Fibroblast of skin of scalp (primary cell): ENCODE results near the gene MCM3.
A peak's percentile ranks its signal among the peaks of the same experiment; 100 is the strongest.

Source experiments
- DNase-seq: peaks from one replicate; pipeline ENCODE4 v3.0.0-alpha.2; 2013

MCM3 gene

DNA sequence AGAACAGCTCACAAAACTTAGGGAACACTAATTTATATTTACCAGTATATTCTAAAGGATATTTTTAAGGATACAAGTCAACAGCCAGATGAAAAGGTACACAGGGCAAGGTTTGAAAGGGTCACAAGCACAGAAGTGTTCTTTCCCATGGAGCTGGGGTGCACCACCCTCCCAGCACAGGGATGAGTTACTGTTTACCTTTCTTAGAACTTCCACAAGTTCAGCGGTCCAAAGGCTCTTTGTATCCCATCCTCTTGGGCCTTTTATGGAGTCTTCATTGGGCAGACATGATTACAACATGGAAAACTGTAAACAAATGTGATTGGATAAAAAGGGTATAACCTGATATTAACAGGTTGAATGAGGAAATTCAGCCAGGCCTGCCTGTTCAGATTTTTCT is 39.1 kb downstream of the MCM3 start:
- no peak for DNase-seq

DNA sequence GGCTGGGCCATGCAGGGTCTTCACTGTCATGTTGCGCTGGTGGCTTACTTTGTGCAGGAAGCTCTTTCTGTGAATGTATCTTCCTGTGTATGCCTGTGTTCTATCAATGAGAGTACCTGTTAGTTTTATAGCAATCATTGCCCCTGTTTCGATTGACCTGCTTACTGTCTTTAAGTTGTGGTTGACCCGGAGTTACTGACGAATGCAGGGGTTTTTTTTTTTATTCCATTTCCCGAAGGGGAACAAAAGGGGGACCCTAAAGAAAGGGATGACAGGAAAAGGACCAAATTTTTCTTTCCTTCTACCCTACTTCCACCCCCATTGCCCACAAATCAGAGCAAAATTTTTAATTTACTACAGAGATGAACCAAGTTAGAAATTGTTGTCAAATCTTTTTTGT is 40.1 kb downstream of the MCM3 start, which contains the start of gene IL17F:
TSS of gene IL17F (minus strand) at position 101 of the 400 bp plus-strand sequence. CDS start at position 30, 71 bp downstream.
- no peak for DNase-seq

DNA sequence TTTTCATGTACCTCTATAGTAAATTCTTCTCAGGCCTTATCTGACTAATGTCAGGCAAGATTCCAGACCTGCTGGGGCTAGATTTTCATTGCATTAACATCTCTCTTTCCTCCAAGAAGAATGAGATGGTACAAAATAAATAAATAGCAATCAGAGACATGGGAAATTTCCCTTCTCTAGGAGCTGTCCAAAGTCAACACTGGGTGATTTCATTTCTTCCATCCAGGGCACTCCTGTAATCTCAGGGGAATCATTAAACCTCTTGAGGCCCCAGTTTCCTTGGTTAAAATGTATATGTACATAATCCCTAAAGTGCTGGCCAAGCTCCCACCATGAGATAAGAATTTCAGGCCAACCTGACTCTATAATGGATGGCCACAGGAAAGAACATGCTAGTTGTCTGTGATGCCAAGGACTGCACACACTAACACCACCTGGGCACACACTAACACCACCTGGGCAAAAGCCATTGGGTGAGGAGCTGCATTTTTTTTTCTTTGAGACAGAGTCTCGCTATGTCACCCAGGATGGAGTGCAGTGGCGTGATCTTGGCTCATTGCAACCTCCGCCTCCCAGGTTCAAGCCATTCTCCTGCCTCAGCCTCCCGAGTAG is 41.2 kb downstream of the MCM3 start:
- DNase-seq: no peak

DNA sequence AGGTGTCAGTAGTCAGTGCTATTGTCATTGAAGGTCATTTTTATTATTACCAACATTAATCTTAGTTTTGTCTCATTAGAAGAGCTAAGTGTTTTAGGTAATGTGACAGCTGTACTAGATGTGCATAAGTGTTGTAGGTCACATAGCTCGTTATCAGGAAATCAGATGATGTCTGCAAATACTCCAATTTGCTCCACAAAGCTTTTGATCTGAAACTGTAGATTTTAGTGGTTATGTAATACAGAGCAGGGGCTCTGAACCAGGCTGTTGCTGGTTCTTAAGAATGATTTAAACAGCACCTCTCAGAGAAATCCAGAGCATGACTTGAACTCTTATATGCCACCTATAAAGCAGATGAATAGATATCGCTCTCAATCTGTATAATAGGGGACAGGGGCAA is 42.7 kb downstream of the MCM3 start:
- DNase-seq: no peak

DNA sequence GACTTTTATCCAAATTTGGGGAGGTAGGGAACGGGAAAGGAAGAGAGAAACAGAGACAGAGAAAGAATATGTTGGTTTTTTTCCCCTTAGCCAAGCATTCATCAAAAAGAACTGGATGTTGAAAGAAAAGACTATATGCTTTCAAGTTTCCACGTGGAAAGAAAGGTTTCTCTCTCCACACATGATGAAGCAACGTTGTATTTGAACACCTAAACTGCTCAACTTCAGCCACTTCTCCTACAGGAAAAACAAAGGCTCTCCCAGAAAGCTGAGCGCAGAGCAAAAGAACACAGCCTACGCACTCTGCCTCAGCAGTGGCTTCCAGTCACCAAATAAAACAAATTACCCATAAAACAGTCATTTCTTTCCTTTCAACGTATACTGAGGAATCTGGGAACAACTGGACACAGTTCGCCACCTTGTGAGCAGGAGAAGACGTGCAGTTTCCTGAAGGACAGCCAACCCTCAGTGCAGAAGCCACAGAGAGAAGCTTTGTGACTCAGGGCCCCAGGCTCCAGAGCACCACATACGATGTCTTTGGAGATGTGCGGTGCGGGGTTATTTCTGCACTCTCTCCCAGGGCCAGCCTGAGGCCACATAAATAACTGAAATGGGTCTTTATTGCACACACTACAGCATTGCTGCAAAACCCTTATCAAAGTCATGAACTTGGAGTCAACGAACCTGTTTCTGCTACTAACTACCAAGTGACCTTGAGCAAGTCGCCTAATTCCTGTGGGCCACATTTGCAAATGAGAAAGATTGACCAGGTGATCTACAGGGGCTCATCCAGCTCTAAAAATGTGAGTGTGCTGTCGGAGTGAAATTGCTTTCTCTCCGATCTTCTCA is 50.3 kb downstream of the MCM3 start:
- peak; percentile 61 for DNase-seq

DNA sequence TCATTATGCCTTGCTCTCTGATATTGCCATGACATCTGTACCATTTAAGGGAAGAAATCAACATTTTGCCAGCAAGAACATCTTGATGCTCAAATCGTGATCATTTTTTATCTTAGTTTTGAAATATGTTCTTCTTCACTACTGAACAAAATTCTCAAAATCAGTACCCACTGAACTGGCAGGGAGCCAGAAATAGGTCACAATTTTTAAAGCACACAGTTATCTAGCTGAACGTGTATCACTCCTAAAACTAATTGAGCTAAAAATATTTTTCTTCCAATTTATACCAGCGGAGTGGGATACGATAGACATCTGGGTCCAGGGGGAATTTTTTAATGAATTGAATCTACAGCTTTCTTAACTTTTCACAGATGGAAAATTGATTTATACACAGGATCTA is 51.5 kb downstream of the MCM3 start:
- no peak for DNase-seq

DNA sequence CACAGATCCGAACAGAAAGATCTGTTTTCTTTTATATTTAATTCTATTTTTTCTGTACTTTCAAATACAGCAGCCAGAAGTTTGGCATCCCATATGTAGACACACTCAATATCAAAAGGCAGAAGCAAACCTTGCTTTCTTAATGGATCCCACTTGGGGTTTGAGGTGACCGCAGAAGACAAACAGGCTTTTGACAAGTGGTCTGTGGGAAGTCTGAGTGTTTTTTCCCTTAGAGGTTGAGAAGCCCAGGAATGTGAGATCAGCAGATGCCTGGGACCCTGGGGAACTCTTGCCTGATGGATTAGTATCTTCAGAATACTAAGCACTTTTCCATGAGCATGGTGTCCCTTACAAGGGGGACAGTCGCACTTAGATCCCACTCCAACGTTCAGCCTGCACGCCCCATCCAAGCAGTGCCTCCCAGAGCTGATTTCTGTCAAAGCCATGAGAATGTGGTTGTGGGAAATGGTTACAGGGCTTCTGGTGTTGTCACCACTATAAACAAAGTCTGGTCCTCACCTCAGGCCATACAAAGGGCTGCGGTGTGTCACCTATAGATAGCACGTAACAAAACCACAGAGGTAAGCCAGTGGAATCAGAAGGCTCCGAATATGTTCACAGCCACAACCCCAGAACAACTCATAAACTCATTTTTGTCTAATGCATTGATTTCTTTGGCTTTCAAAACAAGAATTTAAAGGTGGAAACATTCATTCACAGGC is 53.0 kb downstream of the MCM3 start:
- peak; percentile 40 for DNase-seq

DNA sequence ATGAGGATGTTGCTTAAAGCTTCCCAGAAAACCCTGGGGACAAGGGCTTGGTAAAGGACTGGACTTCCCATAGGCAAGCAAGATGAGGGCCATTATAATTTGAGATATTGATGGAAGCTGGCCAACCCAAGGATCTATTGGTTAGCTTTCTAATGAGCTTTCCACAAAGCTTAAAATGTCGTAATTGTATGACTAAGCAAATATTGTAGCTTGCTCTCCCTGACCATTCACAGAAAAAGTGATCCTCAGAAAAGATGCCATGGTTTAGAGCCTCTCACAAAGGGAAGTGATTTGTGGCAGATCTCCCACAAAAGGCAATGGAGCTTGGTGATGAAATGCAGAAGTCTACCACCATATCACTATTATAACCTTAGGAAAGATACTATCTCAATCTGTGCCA is 53.9 kb downstream of the MCM3 start:
- DNase-seq: no peak

DNA sequence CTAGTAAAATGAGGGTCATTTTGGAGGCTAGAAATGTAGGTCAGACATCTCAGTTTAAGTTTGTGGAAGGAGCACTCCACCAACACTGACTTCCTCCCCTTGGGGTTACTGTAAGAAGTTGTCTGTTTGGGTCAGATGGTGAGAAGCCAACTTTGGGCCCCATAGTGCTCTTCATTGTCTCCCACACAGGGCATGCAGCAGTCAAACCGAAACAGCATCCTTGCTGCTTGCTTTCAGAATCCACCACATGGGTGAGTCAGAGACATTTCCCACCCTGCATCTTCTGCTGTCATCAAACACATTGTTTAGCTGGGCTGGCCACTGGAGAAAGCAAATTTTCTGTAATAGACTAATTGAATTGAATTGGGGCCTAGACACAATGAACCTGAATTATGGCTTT is 57.0 kb downstream of the MCM3 start:
- no peak for DNase-seq

DNA sequence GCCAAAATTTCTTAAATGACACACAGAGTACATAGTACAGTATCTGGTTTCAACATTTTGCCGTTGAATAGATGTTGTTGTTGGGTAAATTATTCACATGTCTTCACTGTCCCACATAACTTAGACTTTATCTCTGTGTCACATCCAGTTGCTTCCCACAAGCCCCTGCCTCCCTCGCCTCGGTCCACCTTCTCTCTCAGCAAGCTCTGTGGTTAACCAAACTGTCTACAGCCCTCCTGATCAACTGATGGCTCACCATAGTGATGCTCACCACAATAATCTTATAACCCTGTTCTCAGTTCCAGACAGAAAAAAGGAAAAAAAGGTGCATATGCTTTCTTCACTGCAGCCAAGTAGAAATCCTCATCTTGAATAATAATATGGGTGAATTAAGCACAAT is 63.2 kb downstream of the MCM3 start:
- no peak for DNase-seq

DNA sequence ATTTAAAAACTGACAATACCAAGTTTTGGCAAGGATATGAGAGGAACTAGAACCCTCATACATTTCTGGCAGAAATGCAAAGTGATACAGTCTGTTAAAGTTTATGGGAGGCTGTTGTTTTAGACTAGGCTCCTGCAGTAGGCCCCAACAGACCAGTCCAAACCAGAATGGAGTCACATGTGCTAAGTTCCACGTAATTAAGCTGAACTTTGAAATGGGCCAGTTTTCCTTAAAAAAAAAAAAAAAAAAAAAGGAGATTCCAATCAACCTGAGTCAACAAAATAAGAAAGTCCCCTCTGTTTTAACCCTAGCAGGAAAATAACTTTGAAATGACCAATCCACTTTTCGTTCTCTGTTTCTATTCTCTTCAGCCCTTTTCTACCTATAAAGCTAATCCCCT is 66.8 kb downstream of the MCM3 start:
- no peak for DNase-seq

DNA sequence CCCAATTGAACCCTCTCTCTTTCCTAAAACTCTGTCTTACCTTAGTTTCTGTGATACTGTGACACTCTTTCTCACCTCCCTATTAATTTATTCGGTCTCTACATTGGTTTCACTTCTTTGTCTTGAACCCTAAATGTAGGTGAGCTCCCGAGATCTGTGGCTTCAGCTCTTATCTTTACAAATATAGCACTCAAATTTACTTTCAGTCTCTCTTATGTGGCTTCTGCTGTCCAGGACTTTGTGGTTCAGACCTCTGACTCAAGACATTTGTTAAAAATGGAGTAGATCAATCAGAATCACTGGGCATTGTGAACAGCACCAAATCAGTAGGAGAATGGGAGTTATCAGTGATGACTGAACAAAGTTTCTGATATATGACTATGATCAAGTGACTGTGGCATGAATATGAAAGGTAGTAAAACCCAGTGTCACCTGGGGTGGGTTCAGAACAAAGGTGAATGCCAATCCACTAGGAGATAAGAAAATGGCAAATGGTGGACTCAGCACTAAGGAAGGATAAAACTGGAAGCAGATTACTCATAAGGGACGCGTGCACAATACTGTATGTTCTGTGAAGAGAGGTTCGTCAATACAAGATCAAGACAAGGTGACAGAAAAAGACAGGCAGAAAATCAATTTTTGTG is 67.5 kb downstream of the MCM3 start:
- no peak for DNase-seq

DNA sequence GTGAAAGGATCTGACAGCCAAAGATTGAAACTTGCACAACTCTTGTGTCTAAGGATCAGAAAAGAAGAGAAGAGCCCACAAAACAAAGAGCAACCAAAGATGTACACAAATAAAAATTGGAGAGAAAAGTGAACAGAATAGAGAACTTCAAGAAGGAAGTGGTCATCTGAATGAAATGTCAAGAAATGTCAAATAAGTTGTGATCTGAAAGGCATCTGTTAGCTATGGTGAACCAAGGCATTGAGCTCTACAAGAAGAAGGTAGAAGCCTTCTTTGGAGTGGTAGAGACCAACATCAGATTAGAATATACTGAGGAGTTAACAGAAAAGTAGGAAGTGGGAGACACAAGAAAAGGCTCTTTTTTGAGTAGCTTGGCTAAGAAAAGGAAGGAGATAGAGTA is 68.8 kb downstream of the MCM3 start:
- no peak for DNase-seq
